NT2/D1 (cell line): ENCODE results near the gene STON1.

Experiments used
- SUZ12 ChIP-seq: IDR thresholded peaks from 2 replicates; pipeline ENCODE4 v1.6.1; 2011; ENCODE audit not compliant: insufficient read length, insufficient read depth; ENCODE audit errors: extremely low read depth
- YY1 ChIP-seq: IDR thresholded peaks from 2 replicates; pipeline ENCODE4 v1.6.1; 2011; ENCODE audit not compliant: insufficient read length, insufficient read depth
- ZNF274 ChIP-seq: IDR thresholded peaks from 2 replicates; pipeline ENCODE4 v1.6.1; 2011; ENCODE audit warnings: mild to moderate bottlenecking, low read depth, low read length

- TF ChIP-seq YY1: no peak
- TF ChIP-seq SUZ12: no peak
- TF ChIP-seq ZNF274: no peak
These were observed 17.4 kb upstream of the STON1 start for GRCh38 chr2:48512571-48512970.
